HCT116 (cell line): ENCODE results near the gene HOXA7.

Experiments
- POLR2A ChIP-seq: IDR thresholded peaks from 2 replicates; pipeline ENCODE4 v1.7.0; 2011; ENCODE audit warnings: borderline replicate concordance; ENCODE audit not compliant: insufficient read depth, insufficient read length; ENCODE audit errors: extremely low read depth
- POLR2AphosphoS5 ChIP-seq: IDR thresholded peaks from 2 replicates; pipeline ENCODE4 v1.6.1; 2011; ENCODE audit warnings: mild to moderate bottlenecking, low read depth, low read length, moderate library complexity
- RAD21 ChIP-seq: IDR thresholded peaks from 2 replicates; pipeline ENCODE4 v1.6.1; 2012; ENCODE audit warnings: low read depth, mild to moderate bottlenecking
- SRF ChIP-seq: IDR thresholded peaks from 2 replicates; pipeline ENCODE4 v1.6.1; 2012; ENCODE audit warnings: low read depth
- TCF7L2 ChIP-seq: IDR thresholded peaks from 2 replicates; pipeline ENCODE4 v1.7.0; 2011; ENCODE audit warnings: borderline replicate concordance, inconsistent platforms; ENCODE audit not compliant: insufficient read depth, insufficient read length; ENCODE audit errors: extremely low read depth
- ZFX ChIP-seq: fragments of 450-650 bp; IDR thresholded peaks from 2 replicates; pipeline ENCODE4 v1.6.1; 2017
- TF ChIP-seq, protein P1 (sequence below), 3 experiments: fragments of 200-600 bp in 1 of 3; sonication (generic) in 1 of 3; IDR thresholded peaks in 2 of 3; conservative IDR thresholded peaks in 1 of 3; 2 replicates each; pipeline ENCODE4 v1.5.1; 2012 to 2017; ENCODE audit warnings: low read depth in 2 of 3, low read length in 2 of 3, antibody characterized with exemption in 1 of 3, borderline replicate concordance in 1 of 3, control low read depth in 1 of 3, mild to moderate bottlenecking in 1 of 3, mixed read lengths in 1 of 3, mixed run types in 1 of 3, moderate library complexity in 1 of 3; ENCODE audit not compliant: insufficient read depth in 1 of 3
- TF ChIP-seq, protein P2 (sequence below): IDR thresholded peaks from 2 replicates; pipeline ENCODE4 v1.6.1; 2012
- TF ChIP-seq, protein P3 (sequence below): IDR thresholded peaks from 2 replicates; pipeline ENCODE4 v1.6.1; 2012; ENCODE audit warnings: low read depth

DNA sequence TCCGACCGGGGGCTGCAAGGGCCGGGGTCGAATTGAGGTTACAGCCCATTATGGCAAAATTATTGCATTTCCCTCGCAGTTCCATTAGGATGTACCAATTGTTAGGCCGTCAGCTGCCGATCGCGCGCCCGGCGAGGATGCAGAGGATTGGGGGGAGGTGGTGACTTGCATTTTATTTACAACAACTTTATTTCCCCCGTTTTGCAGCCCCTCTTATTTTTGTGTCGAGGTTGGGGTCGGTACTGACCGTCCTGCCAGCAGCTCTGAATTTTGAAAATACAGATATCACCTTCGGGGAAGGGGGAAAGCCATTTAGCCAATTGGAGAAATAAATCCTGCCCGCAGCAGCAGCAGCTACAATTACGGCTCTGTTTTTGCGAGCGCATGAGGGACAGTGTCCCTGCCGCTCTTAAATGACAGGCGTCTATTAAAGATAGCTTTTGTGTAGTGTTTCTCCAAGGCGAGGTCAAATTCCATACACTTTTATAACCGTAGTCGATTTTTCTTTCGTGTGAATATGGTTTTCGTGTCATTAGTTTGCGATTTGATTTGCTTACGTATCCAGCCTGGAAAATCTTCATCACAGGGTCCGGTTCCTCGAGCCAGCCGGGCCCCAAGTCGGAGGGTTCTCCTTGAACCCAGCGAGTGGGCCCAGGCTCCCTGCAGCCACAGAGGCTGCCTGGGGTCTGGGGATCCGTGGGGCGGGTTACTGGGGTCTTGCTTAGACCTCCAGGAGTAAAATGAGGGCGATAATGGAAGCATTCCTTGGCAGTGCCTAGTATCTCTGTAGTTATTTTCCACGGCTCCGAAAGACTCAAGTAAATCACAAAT, 12.3 kb downstream of the HOXA7 start:
- TF ChIP-seq ZFX (no peak), POLR2A (no peak), SRF (no peak), POLR2AphosphoS5 (no peak), RAD21 (no peak), TCF7L2 (no peak)
- TF ChIP-seq, protein P1, sequence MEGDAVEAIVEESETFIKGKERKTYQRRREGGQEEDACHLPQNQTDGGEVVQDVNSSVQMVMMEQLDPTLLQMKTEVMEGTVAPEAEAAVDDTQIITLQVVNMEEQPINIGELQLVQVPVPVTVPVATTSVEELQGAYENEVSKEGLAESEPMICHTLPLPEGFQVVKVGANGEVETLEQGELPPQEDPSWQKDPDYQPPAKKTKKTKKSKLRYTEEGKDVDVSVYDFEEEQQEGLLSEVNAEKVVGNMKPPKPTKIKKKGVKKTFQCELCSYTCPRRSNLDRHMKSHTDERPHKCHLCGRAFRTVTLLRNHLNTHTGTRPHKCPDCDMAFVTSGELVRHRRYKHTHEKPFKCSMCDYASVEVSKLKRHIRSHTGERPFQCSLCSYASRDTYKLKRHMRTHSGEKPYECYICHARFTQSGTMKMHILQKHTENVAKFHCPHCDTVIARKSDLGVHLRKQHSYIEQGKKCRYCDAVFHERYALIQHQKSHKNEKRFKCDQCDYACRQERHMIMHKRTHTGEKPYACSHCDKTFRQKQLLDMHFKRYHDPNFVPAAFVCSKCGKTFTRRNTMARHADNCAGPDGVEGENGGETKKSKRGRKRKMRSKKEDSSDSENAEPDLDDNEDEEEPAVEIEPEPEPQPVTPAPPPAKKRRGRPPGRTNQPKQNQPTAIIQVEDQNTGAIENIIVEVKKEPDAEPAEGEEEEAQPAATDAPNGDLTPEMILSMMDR (IDR thresholded peaks at IDR 0.05 in 2 of 3, conservative IDR thresholded peaks at IDR 0.05 in 1 of 3; ENCODE audit: borderline replicate concordance in 1 of 3, insufficient read depth in 1 of 3, low read depth in 2 of 3, low read length in 2 of 3): peak in 1 of 3 experiments; percentile 27; a peak in 1 of 6 replicates
- TF ChIP-seq, protein P2, sequence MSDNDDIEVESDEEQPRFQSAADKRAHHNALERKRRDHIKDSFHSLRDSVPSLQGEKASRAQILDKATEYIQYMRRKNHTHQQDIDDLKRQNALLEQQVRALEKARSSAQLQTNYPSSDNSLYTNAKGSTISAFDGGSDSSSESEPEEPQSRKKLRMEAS: no peak
- TF ChIP-seq, protein P3, sequence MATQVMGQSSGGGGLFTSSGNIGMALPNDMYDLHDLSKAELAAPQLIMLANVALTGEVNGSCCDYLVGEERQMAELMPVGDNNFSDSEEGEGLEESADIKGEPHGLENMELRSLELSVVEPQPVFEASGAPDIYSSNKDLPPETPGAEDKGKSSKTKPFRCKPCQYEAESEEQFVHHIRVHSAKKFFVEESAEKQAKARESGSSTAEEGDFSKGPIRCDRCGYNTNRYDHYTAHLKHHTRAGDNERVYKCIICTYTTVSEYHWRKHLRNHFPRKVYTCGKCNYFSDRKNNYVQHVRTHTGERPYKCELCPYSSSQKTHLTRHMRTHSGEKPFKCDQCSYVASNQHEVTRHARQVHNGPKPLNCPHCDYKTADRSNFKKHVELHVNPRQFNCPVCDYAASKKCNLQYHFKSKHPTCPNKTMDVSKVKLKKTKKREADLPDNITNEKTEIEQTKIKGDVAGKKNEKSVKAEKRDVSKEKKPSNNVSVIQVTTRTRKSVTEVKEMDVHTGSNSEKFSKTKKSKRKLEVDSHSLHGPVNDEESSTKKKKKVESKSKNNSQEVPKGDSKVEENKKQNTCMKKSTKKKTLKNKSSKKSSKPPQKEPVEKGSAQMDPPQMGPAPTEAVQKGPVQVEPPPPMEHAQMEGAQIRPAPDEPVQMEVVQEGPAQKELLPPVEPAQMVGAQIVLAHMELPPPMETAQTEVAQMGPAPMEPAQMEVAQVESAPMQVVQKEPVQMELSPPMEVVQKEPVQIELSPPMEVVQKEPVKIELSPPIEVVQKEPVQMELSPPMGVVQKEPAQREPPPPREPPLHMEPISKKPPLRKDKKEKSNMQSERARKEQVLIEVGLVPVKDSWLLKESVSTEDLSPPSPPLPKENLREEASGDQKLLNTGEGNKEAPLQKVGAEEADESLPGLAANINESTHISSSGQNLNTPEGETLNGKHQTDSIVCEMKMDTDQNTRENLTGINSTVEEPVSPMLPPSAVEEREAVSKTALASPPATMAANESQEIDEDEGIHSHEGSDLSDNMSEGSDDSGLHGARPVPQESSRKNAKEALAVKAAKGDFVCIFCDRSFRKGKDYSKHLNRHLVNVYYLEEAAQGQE: no peak
